SH-SY5Y (cell line): ENCODE measurements around the gene WDPCP.

ENCODE experiments used
- GATA2 ChIP-seq: IDR thresholded peaks from 2 replicates; pipeline ENCODE4 v1.6.1; 2011; ENCODE audit warnings: mild to moderate bottlenecking, low read depth, low read length
- GATA3 ChIP-seq: IDR thresholded peaks from 2 replicates; pipeline ENCODE4 v1.6.1; 2011; ENCODE audit warnings: low read depth, mild to moderate bottlenecking, low read length, moderate library complexity

DNA sequence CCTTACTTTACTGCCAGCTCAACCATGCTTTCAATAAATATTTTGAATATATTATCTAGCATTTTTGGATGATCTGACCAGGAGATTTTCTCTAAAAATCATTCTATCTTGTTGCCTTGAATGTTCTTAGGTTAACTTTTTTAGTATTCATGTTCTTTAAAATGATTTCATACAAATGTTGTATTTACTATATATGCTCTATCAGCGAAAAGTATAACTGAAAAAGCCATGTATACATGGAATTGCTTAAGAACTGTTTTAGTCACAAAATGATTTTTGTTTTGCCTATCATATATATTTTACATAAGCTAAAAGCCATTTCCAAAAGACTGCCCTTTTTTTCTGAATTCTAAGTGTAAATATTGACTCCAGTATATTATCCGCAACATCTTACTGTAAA is 213.9 kb downstream of the WDPCP start:
- TF ChIP-seq GATA2 = no peak
- TF ChIP-seq GATA3 = no peak
